K562 (cell line): ENCODE measurements around the gene GEMIN5. TPM values are rescaled to one million over a fixed set of nuclear protein-coding genes. Genes with fewer than 3 reads are reported as not detected.

Experiments used
- ARHGAP35 ChIP-seq: fragments of 450-650 bp; IDR thresholded peaks from 2 replicates; pipeline ENCODE4 v1.6.1; 2018; ENCODE audit not compliant: partially characterized antibody
- BHLHE40 ChIP-seq: IDR thresholded peaks from 2 replicates; pipeline ENCODE4 v1.6.1; 2011; ENCODE audit warnings: low read length, improper control_type of control experiment
- CC2D1A ChIP-seq: fragments of 450-650 bp; IDR thresholded peaks from 2 replicates; pipeline ENCODE4 v1.6.1; 2017; ENCODE audit warnings: mild to moderate bottlenecking
- DDX20 ChIP-seq: fragments of 450-650 bp; IDR thresholded peaks from 2 replicates; pipeline ENCODE4 v1.6.1; 2016; ENCODE audit warnings: missing genetic modification characterization, low read depth, mild to moderate bottlenecking, missing compliant biosample characterization, moderate library complexity
- ESRRB ChIP-seq: fragments of 250-450 bp; sonication (Bioruptor Pico); IDR thresholded peaks from 2 replicates; pipeline ENCODE4 v1.5.0; 2020; ENCODE audit warnings: mild to moderate bottlenecking, moderate library complexity, borderline replicate concordance
- FOXJ2 ChIP-seq: fragments of 200-800 bp; sonication (Bioruptor generic); IDR thresholded peaks from 2 replicates; pipeline ENCODE4 v1.6.1; 2016; ENCODE audit warnings: missing genetic modification characterization, missing compliant biosample characterization
- HLTF ChIP-seq: fragments of 450-650 bp; IDR thresholded peaks from 2 replicates; pipeline ENCODE4 v1.6.1; 2016
- ILK ChIP-seq: fragments of 450-650 bp; IDR thresholded peaks from 2 replicates; pipeline ENCODE4 v1.6.1; 2016; ENCODE audit warnings: missing genetic modification characterization, low read depth, mild to moderate bottlenecking, missing compliant biosample characterization, moderate library complexity, borderline replicate concordance
- RBM17 ChIP-seq: fragments of 200-400 bp; formaldehyde crosslinking; IDR thresholded peaks from 2 replicates; pipeline ENCODE4 v1.6.1; 2017; ENCODE audit warnings: low read depth, mild to moderate bottlenecking, low read length, borderline replicate concordance
- RBM25 ChIP-seq: fragments of 200-400 bp; formaldehyde crosslinking; IDR thresholded peaks from 2 replicates; pipeline ENCODE4 v1.6.1; 2018; ENCODE audit warnings: low read length, low read depth, moderate library complexity; ENCODE audit not compliant: severe bottlenecking
- ZNF24 ChIP-seq: fragments of 450-650 bp; IDR thresholded peaks from 2 replicates; pipeline ENCODE4 v1.6.1; 2016
- ZNF561 ChIP-seq: fragments of 450-650 bp; formaldehyde crosslinking; conservative IDR thresholded peaks from 2 replicates; pipeline ENCODE4 v1.4.0; 2020; ENCODE audit warnings: mild to moderate bottlenecking, moderate library complexity
- ZNF589 ChIP-seq: fragments of 200-800 bp; sonication (Bioruptor generic); IDR thresholded peaks from 2 replicates; pipeline ENCODE4 v1.6.1; 2016; ENCODE audit warnings: low read depth, missing genetic modification characterization, missing compliant biosample characterization
- polyA plus RNA-seq, 8 experiments: library from polyadenylated mRNA; depleted of rRNA in 4 of 8; stranded (reverse) in 5 of 8; unstranded in 3 of 8; fragments of >200 nt; fragmentation: Nextera tagmentation in 2 of 8; fragmentation: Illumina TruSeq in 1 of 8; extraction: Ambion mirVana in 2 of 8; extraction: Trizol in 1 of 8; gene quantifications; 2 replicates each; pipeline versions ENCODE4 v1.2.1 to v1.2.3, GENCODE V29; 2011 to 2014; ENCODE audit warnings: inconsistent platforms in 1 of 8, missing spikeins in 1 of 8
- total RNA-seq, 7 experiments: library from RNA; depleted of rRNA in 6 of 7; stranded (reverse); fragments of >200 nt in 6 of 7; fragmentation: Illumina TruSeq in 2 of 7; extraction: Trizol in 2 of 7; gene quantifications; 2 replicates each; pipeline versions ENCODE4 v1.2.1 to v1.2.3, GENCODE V29; 2011 to 2021; ENCODE audit warnings: low replicate concordance in 1 of 7
- TF ChIP-seq, protein P1 (sequence below), 2 experiments: fragments of 450-650 bp; IDR thresholded peaks; 2 replicates each; pipeline ENCODE4 v1.6.1; 2018; ENCODE audit warnings: mild to moderate bottlenecking in 2 of 2, low read depth in 1 of 2; ENCODE audit not compliant: partially characterized antibody in 2 of 2
- TF ChIP-seq, protein P2 (sequence below): fragments of 450-650 bp; formaldehyde crosslinking; IDR thresholded peaks from 2 replicates; pipeline ENCODE4 v1.4.0; 2022; ENCODE audit warnings: missing genetic modification characterization
- TF ChIP-seq, protein P3 (sequence below): fragments of 450-650 bp; formaldehyde crosslinking; IDR thresholded peaks from 2 replicates; pipeline ENCODE4 v1.4.0; 2020; ENCODE audit warnings: mild to moderate bottlenecking, moderate library complexity
- TF ChIP-seq, protein P4 (sequence below): fragments of 250-450 bp; sonication (Bioruptor Pico); IDR thresholded peaks from 2 replicates; pipeline ENCODE4 v1.5.0; 2021; ENCODE audit warnings: mild to moderate bottlenecking, borderline replicate concordance

Gene GEMIN5
- total and polyA plus RNA-seq, 9 of the 15 experiments (the other 6 are each of a cell fraction or from before 2014, with no cell fraction given): 10.3 to 48.2 (median 34.7) TPM

DNA sequence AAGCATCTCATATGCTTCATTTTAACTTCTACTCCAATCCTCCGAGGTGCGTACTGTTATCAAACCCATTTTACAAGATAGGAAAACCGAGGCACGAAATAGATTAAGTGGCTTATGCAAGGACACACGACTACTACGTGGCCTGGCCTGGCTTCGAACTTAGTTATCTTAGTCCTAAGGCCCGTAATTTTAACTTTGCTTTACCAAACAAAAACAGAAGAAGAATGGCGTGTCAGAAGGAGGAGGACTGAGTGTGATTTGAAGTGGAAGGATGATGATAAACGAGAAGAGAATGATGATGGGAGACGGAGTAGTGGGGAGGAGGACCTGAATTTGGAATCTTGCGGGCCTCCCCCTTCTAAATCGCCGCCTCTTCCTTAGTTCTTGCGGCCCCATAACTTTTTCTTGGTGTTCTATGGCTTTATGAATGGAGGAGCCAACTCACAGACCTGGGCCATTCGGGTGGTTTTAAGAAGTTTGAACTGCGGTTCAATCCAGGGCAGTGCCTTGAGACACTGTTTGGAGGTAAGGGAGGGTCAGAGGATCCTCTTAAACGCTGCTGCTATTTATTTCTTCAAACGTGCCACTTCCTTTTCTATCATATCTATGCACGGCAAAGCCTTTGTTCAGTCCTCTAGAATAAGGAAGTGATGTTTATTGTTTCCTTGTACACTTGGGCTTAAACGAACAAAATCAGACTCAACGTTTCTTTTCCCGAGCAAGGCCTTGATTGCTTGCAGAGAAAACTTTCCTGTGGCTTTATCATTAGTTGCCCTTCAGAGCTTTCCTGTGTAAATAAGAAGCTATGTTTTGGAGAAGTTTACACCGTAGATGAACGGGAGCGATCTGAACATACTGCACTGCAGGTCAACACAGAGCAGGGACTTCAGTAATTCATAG is 78.8 kb downstream of the GEMIN5 start (continued):
- TF ChIP-seq, protein P1, sequence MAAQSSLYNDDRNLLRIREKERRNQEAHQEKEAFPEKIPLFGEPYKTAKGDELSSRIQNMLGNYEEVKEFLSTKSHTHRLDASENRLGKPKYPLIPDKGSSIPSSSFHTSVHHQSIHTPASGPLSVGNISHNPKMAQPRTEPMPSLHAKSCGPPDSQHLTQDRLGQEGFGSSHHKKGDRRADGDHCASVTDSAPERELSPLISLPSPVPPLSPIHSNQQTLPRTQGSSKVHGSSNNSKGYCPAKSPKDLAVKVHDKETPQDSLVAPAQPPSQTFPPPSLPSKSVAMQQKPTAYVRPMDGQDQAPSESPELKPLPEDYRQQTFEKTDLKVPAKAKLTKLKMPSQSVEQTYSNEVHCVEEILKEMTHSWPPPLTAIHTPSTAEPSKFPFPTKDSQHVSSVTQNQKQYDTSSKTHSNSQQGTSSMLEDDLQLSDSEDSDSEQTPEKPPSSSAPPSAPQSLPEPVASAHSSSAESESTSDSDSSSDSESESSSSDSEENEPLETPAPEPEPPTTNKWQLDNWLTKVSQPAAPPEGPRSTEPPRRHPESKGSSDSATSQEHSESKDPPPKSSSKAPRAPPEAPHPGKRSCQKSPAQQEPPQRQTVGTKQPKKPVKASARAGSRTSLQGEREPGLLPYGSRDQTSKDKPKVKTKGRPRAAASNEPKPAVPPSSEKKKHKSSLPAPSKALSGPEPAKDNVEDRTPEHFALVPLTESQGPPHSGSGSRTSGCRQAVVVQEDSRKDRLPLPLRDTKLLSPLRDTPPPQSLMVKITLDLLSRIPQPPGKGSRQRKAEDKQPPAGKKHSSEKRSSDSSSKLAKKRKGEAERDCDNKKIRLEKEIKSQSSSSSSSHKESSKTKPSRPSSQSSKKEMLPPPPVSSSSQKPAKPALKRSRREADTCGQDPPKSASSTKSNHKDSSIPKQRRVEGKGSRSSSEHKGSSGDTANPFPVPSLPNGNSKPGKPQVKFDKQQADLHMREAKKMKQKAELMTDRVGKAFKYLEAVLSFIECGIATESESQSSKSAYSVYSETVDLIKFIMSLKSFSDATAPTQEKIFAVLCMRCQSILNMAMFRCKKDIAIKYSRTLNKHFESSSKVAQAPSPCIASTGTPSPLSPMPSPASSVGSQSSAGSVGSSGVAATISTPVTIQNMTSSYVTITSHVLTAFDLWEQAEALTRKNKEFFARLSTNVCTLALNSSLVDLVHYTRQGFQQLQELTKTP (IDR thresholded peaks at IDR 0.05; ENCODE audit: low read depth in 1 of 2, partially characterized antibody in 2 of 2): peak in 1 of 2 experiments; percentile 27
- TF ChIP-seq HLTF: no peak
- TF ChIP-seq, protein P2, sequence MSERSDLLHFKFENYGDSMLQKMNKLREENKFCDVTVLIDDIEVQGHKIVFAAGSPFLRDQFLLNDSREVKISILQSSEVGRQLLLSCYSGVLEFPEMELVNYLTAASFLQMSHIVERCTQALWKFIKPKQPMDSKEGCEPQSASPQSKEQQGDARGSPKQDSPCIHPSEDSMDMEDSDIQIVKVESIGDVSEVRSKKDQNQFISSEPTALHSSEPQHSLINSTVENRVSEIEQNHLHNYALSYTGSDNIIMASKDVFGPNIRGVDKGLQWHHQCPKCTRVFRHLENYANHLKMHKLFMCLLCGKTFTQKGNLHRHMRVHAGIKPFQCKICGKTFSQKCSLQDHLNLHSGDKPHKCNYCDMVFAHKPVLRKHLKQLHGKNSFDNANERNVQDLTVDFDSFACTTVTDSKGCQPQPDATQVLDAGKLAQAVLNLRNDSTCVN: no peak
- 0 out of 2 replicates have a peak, but pooled peaks have one; percentile 31 for TF ChIP-seq ZNF24
- TF ChIP-seq ZNF589 (CRISPR knock-in tag): no peak
- TF ChIP-seq ARHGAP35: no peak
- no peak for TF ChIP-seq ZNF561 (CRISPR knock-in tag)
- TF ChIP-seq, protein P3, sequence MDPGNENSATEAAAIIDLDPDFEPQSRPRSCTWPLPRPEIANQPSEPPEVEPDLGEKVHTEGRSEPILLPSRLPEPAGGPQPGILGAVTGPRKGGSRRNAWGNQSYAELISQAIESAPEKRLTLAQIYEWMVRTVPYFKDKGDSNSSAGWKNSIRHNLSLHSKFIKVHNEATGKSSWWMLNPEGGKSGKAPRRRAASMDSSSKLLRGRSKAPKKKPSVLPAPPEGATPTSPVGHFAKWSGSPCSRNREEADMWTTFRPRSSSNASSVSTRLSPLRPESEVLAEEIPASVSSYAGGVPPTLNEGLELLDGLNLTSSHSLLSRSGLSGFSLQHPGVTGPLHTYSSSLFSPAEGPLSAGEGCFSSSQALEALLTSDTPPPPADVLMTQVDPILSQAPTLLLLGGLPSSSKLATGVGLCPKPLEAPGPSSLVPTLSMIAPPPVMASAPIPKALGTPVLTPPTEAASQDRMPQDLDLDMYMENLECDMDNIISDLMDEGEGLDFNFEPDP (CRISPR knock-in tag): no peak
- no peak for TF ChIP-seq ESRRB (CRISPR knock-in tag)
- TF ChIP-seq, protein P4, sequence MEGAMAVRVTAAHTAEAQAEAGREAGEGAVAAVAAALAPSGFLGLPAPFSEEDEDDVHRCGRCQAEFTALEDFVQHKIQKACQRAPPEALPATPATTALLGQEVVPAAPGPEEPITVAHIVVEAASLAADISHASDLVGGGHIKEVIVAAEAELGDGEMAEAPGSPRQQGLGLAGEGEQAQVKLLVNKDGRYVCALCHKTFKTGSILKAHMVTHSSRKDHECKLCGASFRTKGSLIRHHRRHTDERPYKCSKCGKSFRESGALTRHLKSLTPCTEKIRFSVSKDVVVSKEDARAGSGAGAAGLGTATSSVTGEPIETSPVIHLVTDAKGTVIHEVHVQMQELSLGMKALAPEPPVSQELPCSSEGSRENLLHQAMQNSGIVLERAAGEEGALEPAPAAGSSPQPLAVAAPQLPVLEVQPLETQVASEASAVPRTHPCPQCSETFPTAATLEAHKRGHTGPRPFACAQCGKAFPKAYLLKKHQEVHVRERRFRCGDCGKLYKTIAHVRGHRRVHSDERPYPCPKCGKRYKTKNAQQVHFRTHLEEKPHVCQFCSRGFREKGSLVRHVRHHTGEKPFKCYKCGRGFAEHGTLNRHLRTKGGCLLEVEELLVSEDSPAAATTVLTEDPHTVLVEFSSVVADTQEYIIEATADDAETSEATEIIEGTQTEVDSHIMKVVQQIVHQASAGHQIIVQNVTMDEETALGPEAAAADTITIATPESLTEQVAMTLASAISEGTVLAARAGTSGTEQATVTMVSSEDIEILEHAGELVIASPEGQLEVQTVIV: no peak
- no peak for TF ChIP-seq CC2D1A
- TF ChIP-seq BHLHE40: 0 out of 2 replicates have a peak, but pooled peaks have one; percentile 41
- no peak for TF ChIP-seq RBM17
- TF ChIP-seq ILK (tag): no peak
- TF ChIP-seq FOXJ2 (tag): no peak
- no peak for TF ChIP-seq DDX20 (tag)
- peak; percentile 84 for TF ChIP-seq RBM25
